ENCODE results near the gene TFR2. TPM values are rescaled to one million over a fixed set of nuclear protein-coding genes. Genes with fewer than 3 reads are reported as not detected.

TFR2 gene
- total and polyA plus RNA-seq, 2 experiments from 2014 or later, result 3.7 to 4.2 TPM

GRCh38 chr7:100685631-100686145, 44.3 kb upstream of the TFR2 start:
- no peak overlapping the region for H3K27ac Mint-ChIP-seq
- Histone ChIP-seq H3K27ac (ENCODE audit: low read depth) (no peak overlapping the region), H3F3A (replicated peaks; ENCODE audit: low read depth) (peaks cover 19% of the 10 kb centered on the region; the same call in 1 of the 2 replicates), H3K4me1 (ENCODE audit: insufficient read depth) (peaks cover 8% of the 10 kb centered on the region; the same call in 1 of the 2 replicates), H3K4me3 (no peak overlapping the region), H3K36me3 (ENCODE audit: insufficient read depth) (peaks cover 9% of the 10 kb centered on the region), H3K9me2 (ENCODE audit: insufficient read depth) (no peaks in the 10 kb centered on the region), H3K79me2 (replicated peaks; ENCODE audit: insufficient read depth) (peaks cover 30% of the 10 kb centered on the region), H3K27me3 (ENCODE audit: insufficient read depth) (no peaks in the 10 kb centered on the region), H3K4me2 (no peak overlapping the region), H4K20me1 (replicated peaks; ENCODE audit: insufficient read depth) (peaks cover 24% of the 10 kb centered on the region), H2AFZ (no peak overlapping the region)
- H3K4me1 Mint-ChIP-seq, result peaks cover 14% of the 10 kb centered on the region
- H3K9me3 Mint-ChIP-seq, result no peaks in the 10 kb centered on the region
- ATAC-seq (no peak), DNase-seq (ENCODE audit: low spot score) (no peak)
- TF ChIP-seq, protein P1, sequence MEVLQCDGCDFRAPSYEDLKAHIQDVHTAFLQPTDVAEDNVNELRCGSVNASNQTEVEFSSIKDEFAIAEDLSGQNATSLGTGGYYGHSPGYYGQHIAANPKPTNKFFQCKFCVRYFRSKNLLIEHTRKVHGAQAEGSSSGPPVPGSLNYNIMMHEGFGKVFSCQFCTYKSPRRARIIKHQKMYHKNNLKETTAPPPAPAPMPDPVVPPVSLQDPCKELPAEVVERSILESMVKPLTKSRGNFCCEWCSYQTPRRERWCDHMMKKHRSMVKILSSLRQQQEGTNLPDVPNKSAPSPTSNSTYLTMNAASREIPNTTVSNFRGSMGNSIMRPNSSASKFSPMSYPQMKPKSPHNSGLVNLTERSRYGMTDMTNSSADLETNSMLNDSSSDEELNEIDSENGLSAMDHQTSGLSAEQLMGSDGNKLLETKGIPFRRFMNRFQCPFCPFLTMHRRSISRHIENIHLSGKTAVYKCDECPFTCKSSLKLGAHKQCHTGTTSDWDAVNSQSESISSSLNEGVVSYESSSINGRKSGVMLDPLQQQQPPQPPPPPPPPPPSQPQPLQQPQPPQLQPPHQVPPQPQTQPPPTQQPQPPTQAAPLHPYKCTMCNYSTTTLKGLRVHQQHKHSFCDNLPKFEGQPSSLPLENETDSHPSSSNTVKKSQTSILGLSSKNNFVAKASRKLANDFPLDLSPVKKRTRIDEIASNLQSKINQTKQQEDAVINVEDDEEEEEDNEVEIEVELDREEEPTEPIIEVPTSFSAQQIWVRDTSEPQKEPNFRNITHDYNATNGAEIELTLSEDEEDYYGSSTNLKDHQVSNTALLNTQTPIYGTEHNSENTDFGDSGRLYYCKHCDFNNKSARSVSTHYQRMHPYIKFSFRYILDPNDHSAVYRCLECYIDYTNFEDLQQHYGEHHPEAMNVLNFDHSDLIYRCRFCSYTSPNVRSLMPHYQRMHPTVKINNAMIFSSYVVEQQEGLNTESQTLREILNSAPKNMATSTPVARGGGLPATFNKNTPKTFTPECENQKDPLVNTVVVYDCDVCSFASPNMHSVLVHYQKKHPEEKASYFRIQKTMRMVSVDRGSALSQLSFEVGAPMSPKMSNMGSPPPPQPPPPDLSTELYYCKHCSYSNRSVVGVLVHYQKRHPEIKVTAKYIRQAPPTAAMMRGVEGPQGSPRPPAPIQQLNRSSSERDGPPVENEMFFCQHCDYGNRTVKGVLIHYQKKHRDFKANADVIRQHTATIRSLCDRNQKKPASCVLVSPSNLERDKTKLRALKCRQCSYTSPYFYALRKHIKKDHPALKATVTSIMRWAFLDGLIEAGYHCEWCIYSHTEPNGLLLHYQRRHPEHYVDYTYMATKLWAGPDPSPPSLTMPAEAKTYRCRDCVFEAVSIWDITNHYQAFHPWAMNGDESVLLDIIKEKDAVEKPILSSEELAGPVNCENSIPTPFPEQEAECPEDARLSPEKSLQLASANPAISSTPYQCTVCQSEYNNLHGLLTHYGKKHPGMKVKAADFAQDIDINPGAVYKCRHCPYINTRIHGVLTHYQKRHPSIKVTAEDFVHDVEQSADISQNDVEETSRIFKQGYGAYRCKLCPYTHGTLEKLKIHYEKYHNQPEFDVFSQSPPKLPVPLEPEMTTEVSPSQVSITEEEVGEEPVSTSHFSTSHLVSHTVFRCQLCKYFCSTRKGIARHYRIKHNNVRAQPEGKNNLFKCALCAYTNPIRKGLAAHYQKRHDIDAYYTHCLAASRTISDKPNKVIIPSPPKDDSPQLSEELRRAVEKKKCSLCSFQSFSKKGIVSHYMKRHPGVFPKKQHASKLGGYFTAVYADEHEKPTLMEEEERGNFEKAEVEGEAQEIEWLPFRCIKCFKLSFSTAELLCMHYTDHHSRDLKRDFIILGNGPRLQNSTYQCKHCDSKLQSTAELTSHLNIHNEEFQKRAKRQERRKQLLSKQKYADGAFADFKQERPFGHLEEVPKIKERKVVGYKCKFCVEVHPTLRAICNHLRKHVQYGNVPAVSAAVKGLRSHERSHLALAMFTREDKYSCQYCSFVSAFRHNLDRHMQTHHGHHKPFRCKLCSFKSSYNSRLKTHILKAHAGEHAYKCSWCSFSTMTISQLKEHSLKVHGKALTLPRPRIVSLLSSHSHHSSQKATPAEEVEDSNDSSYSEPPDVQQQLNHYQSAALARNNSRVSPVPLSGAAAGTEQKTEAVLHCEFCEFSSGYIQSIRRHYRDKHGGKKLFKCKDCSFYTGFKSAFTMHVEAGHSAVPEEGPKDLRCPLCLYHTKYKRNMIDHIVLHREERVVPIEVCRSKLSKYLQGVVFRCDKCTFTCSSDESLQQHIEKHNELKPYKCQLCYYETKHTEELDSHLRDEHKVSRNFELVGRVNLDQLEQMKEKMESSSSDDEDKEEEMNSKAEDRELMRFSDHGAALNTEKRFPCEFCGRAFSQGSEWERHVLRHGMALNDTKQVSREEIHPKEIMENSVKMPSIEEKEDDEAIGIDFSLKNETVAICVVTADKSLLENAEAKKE (CRISPR knock-in tag; IDR thresholded peaks at IDR 0.05), result no peak
- no peak for TF ChIP-seq CREB1 (CRISPR knock-in tag; IDR thresholded peaks at IDR 0.05; ENCODE audit: low read depth)
- no peak for TF ChIP-seq JUNB (IDR thresholded peaks at IDR 0.05; ENCODE audit: unreplicated experiment)
- TF ChIP-seq, protein P2, sequence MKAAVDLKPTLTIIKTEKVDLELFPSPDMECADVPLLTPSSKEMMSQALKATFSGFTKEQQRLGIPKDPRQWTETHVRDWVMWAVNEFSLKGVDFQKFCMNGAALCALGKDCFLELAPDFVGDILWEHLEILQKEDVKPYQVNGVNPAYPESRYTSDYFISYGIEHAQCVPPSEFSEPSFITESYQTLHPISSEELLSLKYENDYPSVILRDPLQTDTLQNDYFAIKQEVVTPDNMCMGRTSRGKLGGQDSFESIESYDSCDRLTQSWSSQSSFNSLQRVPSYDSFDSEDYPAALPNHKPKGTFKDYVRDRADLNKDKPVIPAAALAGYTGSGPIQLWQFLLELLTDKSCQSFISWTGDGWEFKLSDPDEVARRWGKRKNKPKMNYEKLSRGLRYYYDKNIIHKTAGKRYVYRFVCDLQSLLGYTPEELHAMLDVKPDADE (IDR thresholded peaks at IDR 0.05), result no peak
- no peak for TF ChIP-seq CTCF (conservative IDR thresholded peaks at IDR 0.05; ENCODE audit: low read depth in 2 of 2)
- no peak for TF ChIP-seq EZH2 (IDR thresholded peaks at IDR 0.05; ENCODE audit: low read depth, unreplicated experiment)
- TF ChIP-seq ZNF114 (CRISPR knock-in tag; IDR thresholded peaks at IDR 0.05), result no peak
- no peak for TF ChIP-seq ZNF331 (CRISPR knock-in tag; IDR thresholded peaks at IDR 0.05; ENCODE audit: low read depth)
- no peak for TF ChIP-seq REST (IDR thresholded peaks at IDR 0.05; ENCODE audit: unreplicated experiment)
- no peak for TF ChIP-seq NANOG (IDR thresholded peaks at IDR 0.05; ENCODE audit: borderline replicate concordance)
- H3K36me3 Mint-ChIP-seq (ENCODE audit: low read depth), result peaks cover 73% of the 10 kb centered on the region
- peaks cover 17% of the 10 kb centered on the region for H3K27me3 Mint-ChIP-seq (ENCODE audit: insufficient read depth, low read depth, poor library complexity)
- no peak overlapping the region for H3K4me3 Mint-ChIP-seq

Measured in GM23338 (cell line).